A673 (cell line): ENCODE measurements around the gene CTNNA2. TPM values are rescaled to one million over a fixed set of nuclear protein-coding genes. Genes with fewer than 3 reads are reported as not detected.
"Not testable (repeated sequence)": the region's sequence is repeated elsewhere in the genome, so short reads cannot be mapped to it uniquely, and the experiment has no call there.

Experiments used
- BruUV-seq: library from RNA; stranded (reverse); fragments of 400-500 nt; replicated peaks from 2 replicates; lab custom pipeline; 2021; lab: Mats Ljungman, UMichigan
- CTCF ChIA-PET: fragments of 300-600 bp; sonication (Branson Sonifier 250); formaldehyde crosslinking; loops from one replicate; lab custom pipeline; 2022; ENCODE audit warnings: antibody characterized with exemption; lab: Charles Lee
- POLR2A ChIA-PET: fragments of 300-600 bp; sonication (Branson Sonifier 250); formaldehyde crosslinking; loops from one replicate; lab custom pipeline; 2022; ENCODE audit warnings: antibody characterized with exemption; ENCODE audit not compliant: low non-redundant PET; lab: Charles Lee
- DNase-seq: peaks from one replicate; pipeline ENCODE4 v3.0.0-alpha.2; 2015; ENCODE audit warnings: low spot score
- H3K27ac ChIP-seq: fragments of 200-600 bp; sonication (generic); 2 replicates; pipeline ENCODE4 v1.5.1; 2016; ENCODE audit warnings: mixed run types, low read depth, mild to moderate bottlenecking, mixed read lengths, antibody characterized with exemption, low read length; ENCODE audit not compliant: poor library complexity, severe bottlenecking
- H3K27me3 ChIP-seq: fragments of 200-600 bp; sonication (generic); replicated peaks from 2 replicates; pipeline ENCODE4 v1.6.1; 2017; ENCODE audit warnings: mixed run types, low read depth, mild to moderate bottlenecking, mixed read lengths, antibody characterized with exemption, low read length; ENCODE audit not compliant: insufficient read depth, poor library complexity
- H3K36me3 ChIP-seq: fragments of 200-600 bp; sonication (generic); 2 replicates; pipeline ENCODE4 v1.6.1; 2016; ENCODE audit warnings: mixed run types, mild to moderate bottlenecking, mixed read lengths, antibody characterized with exemption, low read length; ENCODE audit not compliant: insufficient read depth, poor library complexity, severe bottlenecking
- H3K4me1 ChIP-seq: fragments of 200-600 bp; sonication (generic); 2 replicates; pipeline ENCODE4 v1.6.1; 2017; ENCODE audit warnings: mixed run types, mild to moderate bottlenecking, mixed read lengths, antibody characterized with exemption, low read length; ENCODE audit not compliant: insufficient read depth, poor library complexity, severe bottlenecking
- H3K4me3 ChIP-seq: fragments of 200-600 bp; sonication (generic); 2 replicates; pipeline ENCODE4 v1.5.1; 2016; ENCODE audit warnings: low read depth, mixed run types, mild to moderate bottlenecking, mixed read lengths, low read length; ENCODE audit not compliant: poor library complexity, severe bottlenecking
- H3K9me3 ChIP-seq: fragments of 200-600 bp; sonication (generic); 2 replicates; pipeline ENCODE4 v1.6.1; 2016; ENCODE audit warnings: mixed run types, low read depth, mild to moderate bottlenecking, mixed read lengths, antibody characterized with exemption, low read length; ENCODE audit not compliant: poor library complexity, severe bottlenecking
- EZH2 ChIP-seq: fragments of 200-600 bp; sonication (generic); IDR thresholded peaks from 2 replicates; pipeline ENCODE4 v1.6.1; 2017; ENCODE audit warnings: borderline replicate concordance, low read depth, mild to moderate bottlenecking, mixed read lengths, antibody characterized with exemption, low read length; ENCODE audit not compliant: poor library complexity, severe bottlenecking
- intact Hi-C: fragments of 100-400 bp; cut with micrococcal nuclease; formaldehyde crosslinking; loops from one replicate; pipeline ENCODE4 v1.10.0; 2022; ENCODE audit not compliant: unreplicated experiment
- total RNA-seq: library from RNA; stranded (reverse); gene quantifications from 2 replicates; pipeline ENCODE4 v1.2.3, GENCODE V29; 2021
- TF ChIP-seq, protein P1 (sequence below): fragments of 300-800, 200-600 bp; sonication (generic); conservative IDR thresholded peaks from 2 replicates; pipeline ENCODE4 v1.5.1; 2017; ENCODE audit warnings: low read depth, mild to moderate bottlenecking, antibody characterized with exemption, low read length, moderate library complexity, mixed read lengths

The CTNNA2 gene
- total RNA-seq, 1 experiment from 2014 or later, result not detected

GRCh38 chr2:80092474-80092873 is 579.6 kb downstream of the CTNNA2 start:
- no TSS peak for BruUV-seq
- Histone ChIP-seq H3K4me3 (no peak overlapping the region), H3K4me1 (peaks cover under 1% of the 10 kb centered on the region), H3K27me3 (no peaks in the 10 kb centered on the region), H3K36me3 (no peaks in the 10 kb centered on the region), H3K9me3 (no peaks in the 10 kb centered on the region), H3K27ac (no peak overlapping the region)
- POLR2A ChIA-PET, result no interaction called here
- intact Hi-C loops, result no loop called here
- no peak for TF ChIP-seq EZH2
- TF ChIP-seq, protein P1, sequence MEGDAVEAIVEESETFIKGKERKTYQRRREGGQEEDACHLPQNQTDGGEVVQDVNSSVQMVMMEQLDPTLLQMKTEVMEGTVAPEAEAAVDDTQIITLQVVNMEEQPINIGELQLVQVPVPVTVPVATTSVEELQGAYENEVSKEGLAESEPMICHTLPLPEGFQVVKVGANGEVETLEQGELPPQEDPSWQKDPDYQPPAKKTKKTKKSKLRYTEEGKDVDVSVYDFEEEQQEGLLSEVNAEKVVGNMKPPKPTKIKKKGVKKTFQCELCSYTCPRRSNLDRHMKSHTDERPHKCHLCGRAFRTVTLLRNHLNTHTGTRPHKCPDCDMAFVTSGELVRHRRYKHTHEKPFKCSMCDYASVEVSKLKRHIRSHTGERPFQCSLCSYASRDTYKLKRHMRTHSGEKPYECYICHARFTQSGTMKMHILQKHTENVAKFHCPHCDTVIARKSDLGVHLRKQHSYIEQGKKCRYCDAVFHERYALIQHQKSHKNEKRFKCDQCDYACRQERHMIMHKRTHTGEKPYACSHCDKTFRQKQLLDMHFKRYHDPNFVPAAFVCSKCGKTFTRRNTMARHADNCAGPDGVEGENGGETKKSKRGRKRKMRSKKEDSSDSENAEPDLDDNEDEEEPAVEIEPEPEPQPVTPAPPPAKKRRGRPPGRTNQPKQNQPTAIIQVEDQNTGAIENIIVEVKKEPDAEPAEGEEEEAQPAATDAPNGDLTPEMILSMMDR, result no peak
- CTCF ChIA-PET, result no interaction called here
- DNase-seq, result no peak

DNA sequence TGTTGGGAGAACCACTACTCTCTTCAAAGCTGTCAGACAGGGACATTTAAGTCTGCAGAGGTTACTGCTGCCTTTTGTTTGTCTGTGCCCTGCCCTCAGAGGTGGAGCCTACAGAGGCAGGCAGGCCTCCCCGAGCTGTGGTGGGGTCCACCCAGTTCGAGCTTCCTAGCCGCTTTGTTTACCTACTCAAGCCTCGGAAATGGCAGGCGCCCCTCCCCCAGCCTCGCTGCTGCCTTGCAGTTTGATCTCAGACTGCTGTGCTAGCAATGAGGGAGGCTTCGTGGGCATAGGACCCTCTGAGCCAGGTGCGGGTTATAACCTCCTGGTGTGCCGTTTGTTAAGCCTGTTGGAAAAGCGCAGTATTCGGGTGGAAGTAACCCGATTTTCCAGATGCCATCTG is 585.7 kb downstream of the CTNNA2 start:
- BruUV-seq, POLR2A ChIA-PET, H3K27ac ChIP-seq, intact Hi-C loops, DNase-seq, H3K4me1 ChIP-seq, H3K4me3 ChIP-seq, H3K27me3 ChIP-seq, H3K36me3 ChIP-seq, CTCF ChIA-PET, H3K9me3 ChIP-seq: not testable (repeated sequence)

GRCh38 chr2:80102026-80102425 is 589.2 kb downstream of the CTNNA2 start:
- no peaks in the 10 kb centered on the region for H3K9me3 ChIP-seq
- CTCF ChIA-PET, result no interaction called here
- H3K4me1 ChIP-seq, result no peaks in the 10 kb centered on the region
- DNase-seq, result no peak
- BruUV-seq, result no TSS peak
- no peak overlapping the region for H3K4me3 ChIP-seq
- no peaks in the 10 kb centered on the region for H3K36me3 ChIP-seq
- TF ChIP-seq, protein P1, result no peak
- no peak for TF ChIP-seq EZH2
- intact Hi-C loops, result no loop called here
- no peak overlapping the region for H3K27ac ChIP-seq
- POLR2A ChIA-PET, result no interaction called here
- no peaks in the 10 kb centered on the region for H3K27me3 ChIP-seq

GRCh38 chr2:80105015-80105640 is 592.3 kb downstream of the CTNNA2 start:
- TF ChIP-seq, protein P1, result no peak
- no peak for TF ChIP-seq EZH2
- Histone ChIP-seq H3K27me3 (no peaks in the 10 kb centered on the region), H3K4me1 (no peaks in the 10 kb centered on the region), H3K36me3 (no peaks in the 10 kb centered on the region), H3K9me3 (no peaks in the 10 kb centered on the region), H3K4me3 (no peak overlapping the region), H3K27ac (no peak overlapping the region)
- BruUV-seq, result no TSS peak
- DNase-seq, result no peak
- POLR2A ChIA-PET, result no interaction called here
- CTCF ChIA-PET, result no interaction called here
- intact Hi-C loops, result no loop called here
